Lung (tissue), 12 donors: ENCODE results near the gene NOS1AP. TPM values are rescaled to one million over a fixed set of nuclear protein-coding genes. Genes with fewer than 3 reads are reported as not detected.
"Not testable (repeated sequence)": the region's sequence is repeated elsewhere in the genome, so short reads cannot be mapped to it uniquely, and the experiment has no call there.

ENCODE experiments used
- ATAC-seq: fragments of 200-7000 bp; cut with Tn5 transposase; one replicate; pipeline ENCODE4 v1.9.1; 2020; ENCODE audit warnings: moderate number of reproducible peaks; ENCODE audit not compliant: insufficient read depth, low FRiP score
- DNase-seq, 3 donors: peaks; one replicate each; pipeline ENCODE4 v3.0.0-alpha.2; 2013 to 2017
- H3K27ac ChIP-seq, 2 donors: one replicate each; pipeline ENCODE4 v1.5.1; 2013; ENCODE audit warnings: mild to moderate bottlenecking in 2 of 2, moderate library complexity in 2 of 2, control low read depth in 1 of 2, inconsistent platforms in 1 of 2, low read depth in 1 of 2, low read length in 1 of 2
- H3K27me3 ChIP-seq, 3 donors: one replicate each; pipeline ENCODE4 v1.5.1; 2013; ENCODE audit warnings: low read length in 2 of 3; ENCODE audit not compliant: control insufficient read depth in 3 of 3, insufficient read depth in 3 of 3
- H3K36me3 ChIP-seq, 4 donors: one replicate each; pipeline ENCODE4 v1.5.1; 2013; ENCODE audit warnings: low read length in 4 of 4, mild to moderate bottlenecking in 1 of 4, moderate library complexity in 1 of 4; ENCODE audit not compliant: control insufficient read depth in 4 of 4, insufficient read depth in 4 of 4
- H3K4me1 ChIP-seq, 5 donors: one replicate each; pipeline ENCODE4 v1.5.1; 2013; ENCODE audit warnings: low read length in 5 of 5, mild to moderate bottlenecking in 2 of 5, moderate library complexity in 1 of 5; ENCODE audit not compliant: control insufficient read depth in 5 of 5, insufficient read depth in 5 of 5
- H3K4me3 ChIP-seq: one replicate; pipeline ENCODE4 v1.5.1; 2013; ENCODE audit warnings: mild to moderate bottlenecking, control low read depth, moderate library complexity
- H3K9ac ChIP-seq, 2 donors: one replicate each; pipeline ENCODE4 v1.5.1; 2013; ENCODE audit warnings: low read length in 2 of 2, control low read depth in 1 of 2; ENCODE audit not compliant: insufficient read depth in 1 of 2
- H3K9me3 ChIP-seq, 4 donors: one replicate each; pipeline ENCODE4 v1.5.1; 2013; ENCODE audit warnings: low read length in 3 of 4, mild to moderate bottlenecking in 1 of 4, moderate library complexity in 1 of 4; ENCODE audit not compliant: control insufficient read depth in 4 of 4, insufficient read depth in 3 of 4
- CTCF ChIP-seq: IDR thresholded peaks from 2 replicates; pipeline ENCODE4 v1.5.1; 2012; ENCODE audit warnings: mild to moderate bottlenecking; ENCODE audit errors: control extremely low read depth, extremely low read depth
- WGBS, 2 donors: extraction: QIAGEN DNeasy Blood & Tissue Kit; methylation state at CpG; one replicate each; pipeline ENCODE4 v1.1.7; 2013; 5-methylcytosine and 5-hydroxymethylcytosine counted together
- polyA plus RNA-seq, 2 donors: library from polyadenylated mRNA; stranded (reverse); fragments of 200-250 nt; gene quantifications; one replicate each; pipeline ENCODE4 v1.2.1, GENCODE V29; 2013
- total RNA-seq, 2 donors: library from RNA; depleted of rRNA in 1 of 2; stranded (reverse); fragments of >200 nt in 1 of 2; gene quantifications; one replicate each; pipeline ENCODE4 v1.2.1, GENCODE V29; 2014 to 2021
- donor health status: control.
- donor health status: control.
- donor health status: Bipolar disorder and iron deficiency.
- donor health status: healthy.
- donor health status: DM: yes; HTN: yes; CAD: no.

Gene NOS1AP
- total and polyA plus RNA-seq, 4 donors: 0.57 to 5.0 (median 1.2) TPM

GRCh38 chr1:162197041-162197531 lies 127.6 kb downstream of the NOS1AP start:
- no peaks in the 10 kb centered on the region for H3K36me3 ChIP-seq
- H3K9me3 ChIP-seq: no peaks in the 10 kb centered on the region
- no peak for TF ChIP-seq CTCF
- no peaks in the 10 kb centered on the region for H3K27me3 ChIP-seq
- ATAC-seq: no peak
- no peak overlapping the region for H3K4me3 ChIP-seq
- peak in 1 of 3 donors; percentile 47 for DNase-seq
- 92 to 93% methylated on average over 8 of the region's 8 CpGs for WGBS, 2 donors
- no peak overlapping the region for H3K9ac ChIP-seq
- peaks cover 11 to 55% (median 25%) of the 10 kb centered on the region in 5 donors for H3K4me1 ChIP-seq
- no peak overlapping the region for H3K27ac ChIP-seq

GRCh38 chr1:162197615-162198421 lies 128.3 kb downstream of the NOS1AP start:
- TF ChIP-seq CTCF: no peak
- no peak overlapping the region for H3K9ac ChIP-seq
- DNase-seq (no peak), ATAC-seq (no peak)
- no peak overlapping the region for H3K4me3 ChIP-seq
- no peaks in the 10 kb centered on the region for H3K27me3 ChIP-seq
- H3K36me3 ChIP-seq: no peaks in the 10 kb centered on the region
- no peak overlapping the region for H3K27ac ChIP-seq
- peaks cover 8 to 54% (median 22%) of the 10 kb centered on the region in 5 donors for H3K4me1 ChIP-seq
- 85 to 87% methylated on average over 13 of the region's 13 CpGs for WGBS, 2 donors
- H3K9me3 ChIP-seq: no peaks in the 10 kb centered on the region

- H3K27me3 ChIP-seq: no peaks in the 10 kb centered on the region
- no peak for TF ChIP-seq CTCF
- WGBS, 2 donors: 78% methylated on average over 5 of the region's 5 CpGs
- H3K4me3 ChIP-seq: no peak overlapping the region
- DNase-seq (no peak), ATAC-seq (no peak)
- H3K36me3 ChIP-seq: no peaks in the 10 kb centered on the region
- H3K9ac ChIP-seq: no peak overlapping the region
- H3K4me1 ChIP-seq: peaks cover 4 to 54% (median 17%) of the 10 kb centered on the region in 5 donors
- H3K9me3 ChIP-seq: no peaks in the 10 kb centered on the region
- no peak overlapping the region for H3K27ac ChIP-seq
Measured at GRCh38 chr1:162200096-162200847, 130.8 kb downstream of the NOS1AP start.

- H3K4me1 ChIP-seq: peaks cover 4 to 62% (median 22%) of the 10 kb centered on the region in 5 donors
- H3K36me3 ChIP-seq, H3K4me3 ChIP-seq, DNase-seq, ATAC-seq, H3K9ac ChIP-seq, H3K9me3 ChIP-seq, H3K27me3 ChIP-seq, H3K27ac ChIP-seq: not testable (repeated sequence)
Measured at GRCh38 chr1:162201062-162201461, 131.6 kb downstream of the NOS1AP start.
